ENCODE data around the gene RABGAP1.

- TF ChIP-seq CTCF (conservative IDR thresholded peaks at IDR 0.05; ENCODE audit: low read depth, low read length), result no peak
- TF ChIP-seq EZH2 (IDR thresholded peaks at IDR 0.05; ENCODE audit: borderline replicate concordance, low read depth, low read length, poor library complexity, severe bottlenecking), result no peak
Observed at GRCh38 chr9:123000371-123001068, 59.7 kb downstream of the RABGAP1 start.

All from A673 (cell line).